Measurements from ENCODE around the gene NCAPD3. TPM values are rescaled to one million over a fixed set of nuclear protein-coding genes. Genes with fewer than 3 reads are reported as not detected.
"Not testable (repeated sequence)": the region's sequence is repeated elsewhere in the genome, so short reads cannot be mapped to it uniquely, and the experiment has no call there.

NCAPD3 gene
- total RNA-seq, 1 donor from 2014 or later, result 4.2 TPM

- TF ChIP-seq CTCF (IDR thresholded peaks at IDR 0.05; ENCODE audit: insufficient read depth, low read length, severe bottlenecking), result no peak
- Histone ChIP-seq H3K4me3 (ENCODE audit: low read depth, low read length) (no peak overlapping the region), H3K27me3 (ENCODE audit: control insufficient read depth, insufficient read depth, low read length) (no peaks in the 10 kb centered on the region), H3K36me3 (ENCODE audit: control insufficient read depth, insufficient read depth, low read length) (no peaks in the 10 kb centered on the region)
- DNase-seq (ENCODE audit: low read depth) (no peak), FAIRE-seq (no peak)
These were observed 107.6 kb downstream of the NCAPD3 start for GRCh38 chr11:134116210-134116609.

GRCh38 chr11:134113787-134114186 lies 110.0 kb downstream of the NCAPD3 start:
- not testable (repeated sequence) for H3K36me3 ChIP-seq (ENCODE audit: control insufficient read depth, insufficient read depth, low read length); DNase-seq (ENCODE audit: low read depth); FAIRE-seq; H3K4me3 ChIP-seq (ENCODE audit: low read depth, low read length); H3K27me3 ChIP-seq (ENCODE audit: control insufficient read depth, insufficient read depth, low read length)

GRCh38 chr11:134110252-134110815 lies 113.4 kb downstream of the NCAPD3 start:
- FAIRE-seq, result no peak
- Histone ChIP-seq H3K36me3 (ENCODE audit: control insufficient read depth, insufficient read depth, low read length) (no peaks in the 10 kb centered on the region), H3K4me3 (ENCODE audit: low read depth, low read length) (no peak overlapping the region), H3K27me3 (ENCODE audit: control insufficient read depth, insufficient read depth, low read length) (no peaks in the 10 kb centered on the region)
- DNase-seq (ENCODE audit: low read depth), result no peak
- no peak for TF ChIP-seq CTCF (IDR thresholded peaks at IDR 0.05; ENCODE audit: insufficient read depth, low read length, severe bottlenecking)

Other genes starting within 250 kb of the NCAPD3 start
- gene JAM3, start 154.9 kb downstream of the NCAPD3 start, total RNA-seq, result 0.26 and 1.6 TPM in 2 replicates
- gene VPS26B, start 704 bp upstream of the NCAPD3 start, total RNA-seq, result 19.1 and 19.2 TPM in 2 replicates
- gene THYN1, start 29.4 kb upstream of the NCAPD3 start, total RNA-seq, result 34.3 and 60.3 TPM in 2 replicates
- 13.3 and 17.9 TPM in 2 replicates for gene ACAD8, start 29.6 kb upstream of the NCAPD3 start, total RNA-seq
- gene GLB1L3, start 52.4 kb upstream of the NCAPD3 start, total RNA-seq, result 1.7 and 2.1 TPM in 2 replicates
- 2.9 and 3.4 TPM in 2 replicates for gene GLB1L2, start 108.0 kb upstream of the NCAPD3 start, total RNA-seq
- gene B3GAT1, start 188.3 kb upstream of the NCAPD3 start, total RNA-seq, result under 0.01 TPM in 1 of 2 replicates, not detected in the other

Data from bronchial epithelial cell (primary cell).